ENCODE results near the gene GNB1L. TPM values are rescaled to one million over a fixed set of nuclear protein-coding genes. Genes with fewer than 3 reads are reported as not detected.

Gene GNB1L
- total and polyA plus RNA-seq, 2 donors = 11.2 to 15.4 TPM

- 78% methylated on average over 16 of the region's 16 CpGs for WGBS
- Histone ChIP-seq H3K4me1 (ENCODE audit: control insufficient read depth in 2 of 2, insufficient read depth in 2 of 2, low read length in 2 of 2) (peaks cover 17 to 66% of the 10 kb centered on the region in 2 donors), H3K9me3 (ENCODE audit: control insufficient read depth in 2 of 2, insufficient read depth in 1 of 2, low read length in 1 of 2) (peaks cover 0 to 10% of the 10 kb centered on the region in 2 donors), H3K27ac (ENCODE audit: low read depth in 1 of 2, low read length in 1 of 2) (peak overlapping the region; percentile 74 to 91), H3K36me3 (ENCODE audit: control insufficient read depth in 2 of 2, insufficient read depth in 2 of 2, low read length in 1 of 2) (peaks cover 8 to 15% of the 10 kb centered on the region in 2 donors), H3K4me3 (ENCODE audit: low read length in 2 of 2) (no peak overlapping the region), H3K27me3 (ENCODE audit: control insufficient read depth in 2 of 2, insufficient read depth in 1 of 2, low read length in 1 of 2) (no peaks in the 10 kb centered on the region)
- DNase-seq (ENCODE audit: low read depth in 6 of 9, low spot score in 9 of 9) = peak in 2 of 9 donors; percentile 32 to 71
Measured at GRCh38 chr22:19824212-19824925, 30.3 kb downstream of the GNB1L start.

- peaks cover 17 to 71% of the 10 kb centered on the region in 2 donors for H3K4me1 ChIP-seq (ENCODE audit: control insufficient read depth in 2 of 2, insufficient read depth in 2 of 2, low read length in 2 of 2)
- peak in 2 of 9 donors; percentile 27 to 61 for DNase-seq (ENCODE audit: low read depth in 6 of 9, low spot score in 9 of 9)
- WGBS = 97% methylated on average over 9 of the region's 9 CpGs
- peaks cover 0 to 10% of the 10 kb centered on the region in 2 donors for H3K9me3 ChIP-seq (ENCODE audit: control insufficient read depth in 2 of 2, insufficient read depth in 1 of 2, low read length in 1 of 2)
- no peak overlapping the region for H3K4me3 ChIP-seq (ENCODE audit: low read length in 2 of 2)
- H3K27ac ChIP-seq (ENCODE audit: low read depth in 1 of 2, low read length in 1 of 2) = peak overlapping the region in 1 of 2 donors; percentile 91
- H3K27me3 ChIP-seq (ENCODE audit: control insufficient read depth in 2 of 2, insufficient read depth in 1 of 2, low read length in 1 of 2) = no peaks in the 10 kb centered on the region
- H3K36me3 ChIP-seq (ENCODE audit: control insufficient read depth in 2 of 2, insufficient read depth in 2 of 2, low read length in 1 of 2) = peaks cover 8 to 15% of the 10 kb centered on the region in 2 donors
Measured at GRCh38 chr22:19823902-19824211, 30.8 kb downstream of the GNB1L start.

- Histone ChIP-seq H3K27me3 (ENCODE audit: control insufficient read depth in 2 of 2, insufficient read depth in 1 of 2, low read length in 1 of 2) (no peaks in the 10 kb centered on the region), H3K4me1 (ENCODE audit: control insufficient read depth in 2 of 2, insufficient read depth in 2 of 2, low read length in 2 of 2) (peaks cover 17 to 76% of the 10 kb centered on the region in 2 donors), H3K27ac (ENCODE audit: low read depth in 1 of 2, low read length in 1 of 2) (peak overlapping the region in 1 of 2 donors; percentile 91), H3K36me3 (ENCODE audit: control insufficient read depth in 2 of 2, insufficient read depth in 2 of 2, low read length in 1 of 2) (peaks cover 8 to 15% of the 10 kb centered on the region in 2 donors), H3K9me3 (ENCODE audit: control insufficient read depth in 2 of 2, insufficient read depth in 1 of 2, low read length in 1 of 2) (peaks cover 0 to 10% of the 10 kb centered on the region in 2 donors), H3K4me3 (ENCODE audit: low read length in 2 of 2) (no peak overlapping the region)
- WGBS = 93% methylated on average over 11 of the region's 11 CpGs
- DNase-seq (ENCODE audit: low read depth in 6 of 9, low spot score in 9 of 9) = no peak
Measured at GRCh38 chr22:19823191-19823901, 31.3 kb downstream of the GNB1L start.

- no peak for DNase-seq (ENCODE audit: low read depth in 6 of 9, low spot score in 9 of 9)
- peaks cover 24 to 85% of the 10 kb centered on the region in 2 donors for H3K4me1 ChIP-seq (ENCODE audit: control insufficient read depth in 2 of 2, insufficient read depth in 2 of 2, low read length in 2 of 2)
- 98% methylated on average over 18 of the region's 18 CpGs for WGBS
Measured at GRCh38 chr22:19822301-19823117, 32.2 kb downstream of the GNB1L start.

DNA sequence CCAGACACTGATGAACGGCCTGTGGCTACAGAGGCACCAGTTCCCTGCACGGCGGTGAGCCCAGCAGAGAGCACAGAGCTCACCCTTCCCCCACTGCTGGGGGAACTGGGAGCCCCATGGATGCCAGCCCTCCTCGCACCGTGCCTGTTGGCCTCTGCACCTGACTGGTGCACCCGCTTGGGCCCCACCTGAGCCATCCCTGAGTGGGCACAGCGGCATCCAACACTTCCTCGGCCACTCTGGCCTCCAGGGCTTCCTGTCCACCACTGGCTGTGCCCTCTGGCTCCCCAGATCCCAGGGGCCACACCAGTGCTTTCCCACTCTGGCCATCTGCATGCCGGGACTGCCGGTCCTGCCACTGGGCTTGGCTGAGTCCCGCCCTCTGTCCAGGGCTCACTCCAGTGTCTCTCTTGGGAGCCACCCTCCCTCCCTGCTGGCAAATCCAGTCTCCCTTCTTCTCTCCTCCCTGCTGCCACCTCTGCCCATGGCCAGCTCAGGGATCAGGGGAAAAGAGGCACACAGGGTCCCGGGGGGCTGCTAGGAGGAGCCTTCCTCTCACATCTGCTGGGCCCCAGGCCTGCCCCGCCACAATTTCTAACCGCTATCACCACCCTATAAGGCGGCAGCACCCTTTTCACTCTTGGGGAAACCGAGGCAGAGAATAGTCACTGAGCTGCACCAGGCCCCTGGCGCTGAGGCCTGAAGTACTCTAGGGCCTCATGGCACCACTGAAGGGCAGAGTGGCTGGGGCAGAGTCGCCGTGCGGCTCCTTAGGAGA lies 33.0 kb downstream of the GNB1L start:
- 95% methylated on average over 20 of the region's 20 CpGs for WGBS
- peaks cover 31 to 92% of the 10 kb centered on the region in 2 donors for H3K4me1 ChIP-seq (ENCODE audit: control insufficient read depth in 2 of 2, insufficient read depth in 2 of 2, low read length in 2 of 2)
- DNase-seq (ENCODE audit: low read depth in 6 of 9, low spot score in 9 of 9) = no peak

More at GRCh38 chr22:19822301-19823117, 32.2 kb downstream of the GNB1L start:
- no peak overlapping the region for H3K27ac ChIP-seq (ENCODE audit: low read depth in 1 of 2, low read length in 1 of 2)
- H3K36me3 ChIP-seq (ENCODE audit: control insufficient read depth in 2 of 2, insufficient read depth in 2 of 2, low read length in 1 of 2) = peaks cover 8 to 15% of the 10 kb centered on the region in 2 donors
- H3K27me3 ChIP-seq (ENCODE audit: control insufficient read depth in 2 of 2, insufficient read depth in 1 of 2, low read length in 1 of 2) = no peaks in the 10 kb centered on the region
- no peak overlapping the region for H3K4me3 ChIP-seq (ENCODE audit: low read length in 2 of 2)
- H3K9me3 ChIP-seq (ENCODE audit: control insufficient read depth in 2 of 2, insufficient read depth in 1 of 2, low read length in 1 of 2) = peaks cover 0 to 10% of the 10 kb centered on the region in 2 donors

DNA sequence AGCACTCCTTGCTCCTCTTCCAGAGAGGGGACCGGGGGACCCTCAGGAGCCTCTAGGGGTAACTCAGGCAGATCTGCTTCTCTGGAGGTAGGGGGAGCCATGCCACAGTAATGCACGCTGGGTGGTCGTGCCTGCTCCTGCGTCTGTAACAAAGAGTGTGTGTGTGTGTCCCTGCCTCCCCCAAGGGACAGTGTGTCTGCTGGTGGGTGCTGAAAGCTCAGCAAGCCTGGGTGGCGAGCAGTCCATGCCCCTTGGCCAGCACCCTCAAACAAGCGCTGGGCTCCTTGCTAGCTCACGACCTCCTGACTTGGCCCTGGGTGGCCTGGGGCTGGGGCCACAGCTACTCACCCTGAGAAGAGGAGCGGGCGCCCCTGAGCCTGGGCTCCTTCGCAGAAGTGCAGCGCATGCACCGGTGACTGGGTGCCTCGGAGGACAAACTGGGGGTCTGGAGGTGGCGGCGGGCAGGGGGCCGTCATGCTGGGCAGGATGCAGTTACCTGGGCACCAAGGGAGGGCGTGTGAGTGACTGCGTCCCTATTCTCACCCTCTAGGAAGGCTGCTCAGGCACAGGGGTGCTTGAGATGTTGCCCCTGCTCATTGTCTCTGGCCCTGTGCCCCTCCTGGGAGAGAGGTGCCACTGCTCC lies 33.7 kb downstream of the GNB1L start:
- Histone ChIP-seq H3K4me1 (ENCODE audit: control insufficient read depth in 2 of 2, insufficient read depth in 2 of 2, low read length in 2 of 2) (peaks cover 32 to 98% of the 10 kb centered on the region in 2 donors), H3K27ac (ENCODE audit: low read depth in 1 of 2, low read length in 1 of 2) (no peak overlapping the region), H3K27me3 (ENCODE audit: control insufficient read depth in 2 of 2, insufficient read depth in 1 of 2, low read length in 1 of 2) (no peaks in the 10 kb centered on the region), H3K36me3 (ENCODE audit: control insufficient read depth in 2 of 2, insufficient read depth in 2 of 2, low read length in 1 of 2) (peaks cover 8 to 15% of the 10 kb centered on the region in 2 donors), H3K9me3 (ENCODE audit: control insufficient read depth in 2 of 2, insufficient read depth in 1 of 2, low read length in 1 of 2) (peaks cover 0 to 10% of the 10 kb centered on the region in 2 donors), H3K4me3 (ENCODE audit: low read length in 2 of 2) (no peak overlapping the region)
- WGBS = 98% methylated on average over 18 of the region's 18 CpGs
- DNase-seq (ENCODE audit: low read depth in 6 of 9, low spot score in 9 of 9) = peak in 2 of 9 donors; percentile 24 to 52

More for the DNA sequence above, 33.0 kb downstream of the GNB1L start:
- H3K9me3 ChIP-seq (ENCODE audit: control insufficient read depth in 2 of 2, insufficient read depth in 1 of 2, low read length in 1 of 2) = peaks cover 0 to 10% of the 10 kb centered on the region in 2 donors
- peaks cover 8 to 15% of the 10 kb centered on the region in 2 donors for H3K36me3 ChIP-seq (ENCODE audit: control insufficient read depth in 2 of 2, insufficient read depth in 2 of 2, low read length in 1 of 2)
- H3K4me3 ChIP-seq (ENCODE audit: low read length in 2 of 2) = no peak overlapping the region
- H3K27me3 ChIP-seq (ENCODE audit: control insufficient read depth in 2 of 2, insufficient read depth in 1 of 2, low read length in 1 of 2) = no peaks in the 10 kb centered on the region
- no peak overlapping the region for H3K27ac ChIP-seq (ENCODE audit: low read depth in 1 of 2, low read length in 1 of 2)

DNA sequence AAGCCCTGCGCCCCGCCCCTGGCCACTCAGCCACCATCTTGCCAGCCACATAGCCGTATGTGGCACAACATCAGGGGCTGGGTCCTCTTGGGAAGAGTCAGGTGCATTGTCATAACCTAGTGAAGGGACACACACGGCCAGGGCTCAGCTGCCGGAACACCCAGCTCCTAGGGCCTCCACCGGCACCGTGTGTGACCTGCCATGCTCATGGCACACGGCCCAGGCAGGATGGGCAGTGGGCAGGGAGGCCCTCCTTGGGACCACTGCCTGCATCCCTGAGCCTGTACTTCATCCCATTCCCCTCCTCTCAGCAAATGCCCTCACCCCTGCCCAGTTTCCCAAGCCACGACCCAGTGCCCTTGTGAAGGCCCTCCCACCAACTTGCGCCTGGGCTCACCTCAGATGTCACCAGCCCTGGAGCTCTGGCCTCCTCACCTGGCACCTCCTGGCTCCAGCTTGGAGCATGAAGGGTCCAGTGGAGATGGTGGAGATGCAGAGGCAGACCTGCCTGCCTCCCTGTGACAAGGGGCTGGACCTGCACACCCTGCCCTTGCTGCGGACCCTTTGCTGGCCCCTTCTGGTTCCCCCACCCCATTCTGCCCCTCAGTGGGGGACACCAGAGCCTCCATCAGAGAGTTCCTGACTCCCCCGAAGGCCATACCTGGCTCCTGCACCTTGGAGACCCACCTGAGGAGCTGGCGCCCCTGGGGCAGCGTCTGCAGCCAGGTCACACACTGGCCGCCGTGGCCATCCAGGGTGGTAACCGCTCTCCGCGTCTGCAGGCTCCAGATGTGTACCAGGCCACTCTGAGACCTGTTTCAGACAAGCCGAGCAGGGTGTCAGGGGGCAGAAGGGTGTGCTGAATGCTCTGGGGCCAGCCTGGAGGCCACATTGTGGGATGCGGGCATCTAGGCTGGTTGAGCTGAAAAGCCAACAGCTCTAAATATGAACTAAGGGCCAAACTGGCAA lies 34.5 kb downstream of the GNB1L start:
- WGBS = 97% methylated on average over 21 of the region's 21 CpGs
- peaks cover 0 to 10% of the 10 kb centered on the region in 2 donors for H3K9me3 ChIP-seq (ENCODE audit: control insufficient read depth in 2 of 2, insufficient read depth in 1 of 2, low read length in 1 of 2)
- no peak overlapping the region for H3K27ac ChIP-seq (ENCODE audit: low read depth in 1 of 2, low read length in 1 of 2)
- H3K36me3 ChIP-seq (ENCODE audit: control insufficient read depth in 2 of 2, insufficient read depth in 2 of 2, low read length in 1 of 2) = peaks cover 8 to 15% of the 10 kb centered on the region in 2 donors
- no peak overlapping the region for H3K4me3 ChIP-seq (ENCODE audit: low read length in 2 of 2)
- no peak for DNase-seq (ENCODE audit: low read depth in 6 of 9, low spot score in 9 of 9)
- no peaks in the 10 kb centered on the region for H3K27me3 ChIP-seq (ENCODE audit: control insufficient read depth in 2 of 2, insufficient read depth in 1 of 2, low read length in 1 of 2)
- H3K4me1 ChIP-seq (ENCODE audit: control insufficient read depth in 2 of 2, insufficient read depth in 2 of 2, low read length in 2 of 2) = peaks cover 32 to 100% of the 10 kb centered on the region in 2 donors

All from thymus (tissue), 11 donors.